ENCODE results near the gene EVX2. TPM values are rescaled to one million over a fixed set of nuclear protein-coding genes. Genes with fewer than 3 reads are reported as not detected.

Gene EVX2
- total RNA-seq, 4 donors from 2014 or later, result not detected

- intact Hi-C loops (cut with DNase I), result no loop called here
- H3K9me3 ChIP-seq, result no peaks in the 10 kb centered on the region
- no peaks in the 10 kb centered on the region for H3K36me3 ChIP-seq
- H3K4me3 ChIP-seq (replicated peaks in 1 of 3), result peak overlapping the region in 1 of 3 donors; percentile 23
- no peak for DNase-seq
- peaks cover 5 to 14% of the 10 kb centered on the region in 2 donors for H3K4me1 ChIP-seq
- WGBS, 2 donors, result 13 to 17% methylated on average over 15 of the region's 15 CpGs
- TF ChIP-seq CTCF (IDR thresholded peaks at IDR 0.05) (no peak), POLR2A (IDR thresholded peaks at IDR 0.05) (no peak)
- peak overlapping the region in 2 of 3 donors; percentile 50 to 54 for H3K27ac ChIP-seq
- H3K27me3 ChIP-seq, result peaks cover 65% of the 10 kb centered on the region
Measured at GRCh38 chr2:176130957-176131847, 47.4 kb upstream of the EVX2 start.

- DNase-seq, result no peak
- Histone ChIP-seq H3K4me3 (replicated peaks in 1 of 3) (peak overlapping the region in 1 of 3 donors; percentile 23), H3K27ac (peak overlapping the region; percentile 12 to 54 (median 50)), H3K9me3 (no peaks in the 10 kb centered on the region), H3K36me3 (no peaks in the 10 kb centered on the region), H3K4me1 (peaks cover 5 to 14% of the 10 kb centered on the region in 2 donors), H3K27me3 (peaks cover 67% of the 10 kb centered on the region)
- 3 to 8% methylated on average over 21 to 60 of the region's 100 CpGs for WGBS, 2 donors
- intact Hi-C loops (cut with DNase I), result no loop called here
- TF ChIP-seq CTCF (IDR thresholded peaks at IDR 0.05) (no peak), POLR2A (IDR thresholded peaks at IDR 0.05) (no peak)
Measured at GRCh38 chr2:176130147-176130956, 46.6 kb upstream of the EVX2 start.

- 0 to 14% methylated on average over 11 to 13 of the region's 43 CpGs for WGBS, 2 donors
- H3K4me3 ChIP-seq (replicated peaks in 1 of 3), result peak overlapping the region in 1 of 3 donors; percentile 19
- H3K9me3 ChIP-seq, result no peaks in the 10 kb centered on the region
- peaks cover 68% of the 10 kb centered on the region for H3K27me3 ChIP-seq
- H3K4me1 ChIP-seq, result peaks cover 5 to 14% of the 10 kb centered on the region in 2 donors
- peak overlapping the region in 2 of 3 donors; percentile 4 to 36 for H3K27ac ChIP-seq
- DNase-seq, result no peak
- no peak for TF ChIP-seq CTCF (IDR thresholded peaks at IDR 0.05)
- no peak for TF ChIP-seq POLR2A (IDR thresholded peaks at IDR 0.05)
- intact Hi-C loops (cut with DNase I), result loop anchor here (5.0 to 10.0 kb wide), 3 partner anchors 428 to 1015 kb away; no protein-coding TSS in a partner anchor
- H3K36me3 ChIP-seq, result no peaks in the 10 kb centered on the region
Measured at GRCh38 chr2:176129813-176130146, 46.0 kb upstream of the EVX2 start.

GRCh38 chr2:176128982-176129796 is 45.4 kb upstream of the EVX2 start, which contains the start of gene HOXD8:
HOXD8 (plus strand) TSS chr2:176129705; CDS start chr2:176130367, 662 bp downstream.
- peak within 1 kb of the TSS; percentile 12 to 54 (median 50) for H3K27ac ChIP-seq
- no peaks in the 10 kb centered on the region for H3K36me3 ChIP-seq
- peak within 1 kb of the TSS in 1 of 3 donors; percentile 23 for H3K4me3 ChIP-seq (replicated peaks in 1 of 3)
- H3K9me3 ChIP-seq, result no peaks in the 10 kb centered on the region
- TF ChIP-seq POLR2A (IDR thresholded peaks at IDR 0.05) (no peak), CTCF (IDR thresholded peaks at IDR 0.05) (no peak)
- intact Hi-C loops (cut with DNase I), result loop anchor here (5.0 to 10.0 kb wide), 3 partner anchors 428 to 1016 kb away; no protein-coding TSS in a partner anchor
- peak in 1 of 2 donors; percentile 32 for DNase-seq
- H3K4me1 ChIP-seq, result peaks cover 5 to 14% of the 10 kb centered on the region in 2 donors
- 4 to 6% methylated on average over 23 to 36 of the region's 64 CpGs for WGBS, 2 donors
- H3K27me3 ChIP-seq, result peaks cover 68% of the 10 kb centered on the region

All from thyroid gland (tissue), 4 donors.